ENCODE measurements around the gene DPH1. TPM values are rescaled to one million over a fixed set of nuclear protein-coding genes. Genes with fewer than 3 reads are reported as not detected.

DPH1 gene
- total RNA-seq, 1 donor from 2014 or later, result 38.0 TPM

- TF ChIP-seq CTCF (IDR thresholded peaks at IDR 0.05), result no peak
- Histone ChIP-seq H3K27me3 (ENCODE audit: low read depth) (peaks cover 31% of the 10 kb centered on the region), H3K4me3 (peak overlapping the region; percentile 61), H3K36me3 (no peaks in the 10 kb centered on the region), H3K27ac (no peak overlapping the region), H3K9me3 (no peaks in the 10 kb centered on the region), H3K4me1 (peaks cover 46% of the 10 kb centered on the region)
- DNase-seq (no peak), ATAC-seq (peak; percentile 2 to 16)
- intact Hi-C loops (cut with DNase I), result no loop called here
Observed at GRCh38 chr17:2051061-2051932, 21.3 kb downstream of the DPH1 start.

GRCh38 chr17:2051933-2052559 lies 22.1 kb downstream of the DPH1 start:
- no peak overlapping the region for H3K4me3 ChIP-seq
- intact Hi-C loops (cut with DNase I), result no loop called here
- DNase-seq, result no peak
- H3K27ac ChIP-seq, result no peak overlapping the region
- no peaks in the 10 kb centered on the region for H3K36me3 ChIP-seq
- peaks cover 52% of the 10 kb centered on the region for H3K4me1 ChIP-seq
- no peak for ATAC-seq
- H3K9me3 ChIP-seq, result no peaks in the 10 kb centered on the region
- H3K27me3 ChIP-seq (ENCODE audit: low read depth), result peaks cover 31% of the 10 kb centered on the region
- TF ChIP-seq CTCF (IDR thresholded peaks at IDR 0.05), result no peak

GRCh38 chr17:2053380-2054261 lies 23.7 kb downstream of the DPH1 start:
- ATAC-seq, result peak; percentile 1 to 4

GRCh38 chr17:2054262-2054511 lies 24.2 kb downstream of the DPH1 start:
- Histone ChIP-seq H3K9me3 (no peaks in the 10 kb centered on the region), H3K27me3 (ENCODE audit: low read depth) (peaks cover 43% of the 10 kb centered on the region), H3K27ac (peak overlapping the region; percentile 87), H3K36me3 (peaks cover 15% of the 10 kb centered on the region), H3K4me3 (peak overlapping the region; percentile 67), H3K4me1 (peaks cover 59% of the 10 kb centered on the region)
- no peak for ATAC-seq
- no peak for TF ChIP-seq CTCF (IDR thresholded peaks at IDR 0.05)
- intact Hi-C loops (cut with DNase I), result no loop called here
- DNase-seq, result no peak

More at GRCh38 chr17:2053380-2054261, 23.7 kb downstream of the DPH1 start:
- Histone ChIP-seq H3K27me3 (ENCODE audit: low read depth) (peaks cover 43% of the 10 kb centered on the region), H3K4me1 (peaks cover 59% of the 10 kb centered on the region), H3K9me3 (no peaks in the 10 kb centered on the region), H3K27ac (peak overlapping the region; percentile 87), H3K4me3 (peak overlapping the region; percentile 67), H3K36me3 (peaks cover 9% of the 10 kb centered on the region)
- TF ChIP-seq CTCF (IDR thresholded peaks at IDR 0.05), result peak; percentile 66
- peak; percentile 80 for DNase-seq
- intact Hi-C loops (cut with DNase I), result no loop called here

- intact Hi-C loops (cut with DNase I), result loop anchor here (5.0 kb wide), 1 partner anchor 188 kb away; no protein-coding TSS in a partner anchor
- peak within 1 kb of the TSS; percentile 67 for H3K4me3 ChIP-seq
- H3K27me3 ChIP-seq (ENCODE audit: low read depth), result peaks cover 43% of the 10 kb centered on the region
- peak within 1 kb of the TSS; percentile 87 for H3K27ac ChIP-seq
- peaks cover 18% of the 10 kb centered on the region for H3K36me3 ChIP-seq
- H3K4me1 ChIP-seq, result peaks cover 60% of the 10 kb centered on the region
- TF ChIP-seq CTCF (IDR thresholded peaks at IDR 0.05), result peak; percentile 97
- no peaks in the 10 kb centered on the region for H3K9me3 ChIP-seq
- DNase-seq (peak; percentile 87), ATAC-seq (peak; percentile 67 to 78)
Observed at GRCh38 chr17:2054512-2055291, 24.7 kb downstream of the DPH1 start, which contains the start of gene HIC1. HIC1 (plus strand) TSS chr17:2055103; CDS start chr17:2056691, 1,588 bp downstream.
